Activated T-cell treated with anti-CD3 and anti-CD28 coated beads, Interleukin-2, amount 50 U/mL, for 4 hours (primary cell): ENCODE data around the gene TSSC4. TPM values are rescaled to one million over a fixed set of nuclear protein-coding genes. Genes with fewer than 3 reads are reported as not detected.

Source experiments
- ATAC-seq, 2 donors: fragments of 200-7000 bp; cut with Tn5 transposase; one replicate each; pipeline ENCODE4 v1.10.0; 2021
- DNase-seq: peaks from one replicate; pipeline ENCODE4 v3.0.0-alpha.2; 2020
- H3K27me3 Mint-ChIP-seq: one replicate; pipeline ENCODE4 v1.8.0; 2021; ENCODE audit warnings: low read depth, mixed read lengths
- H3K36me3 Mint-ChIP-seq: one replicate; pipeline ENCODE4 v1.8.0; 2022; ENCODE audit warnings: mixed read lengths; ENCODE audit not compliant: insufficient read depth
- H3K4me1 Mint-ChIP-seq: one replicate; pipeline ENCODE4 v1.8.0; 2021; ENCODE audit warnings: low read depth, mixed read lengths
- H3K4me3 Mint-ChIP-seq: one replicate; pipeline ENCODE4 v1.8.0; 2021; ENCODE audit warnings: mild to moderate bottlenecking, moderate library complexity, mixed read lengths
- H3K9me3 Mint-ChIP-seq: one replicate; pipeline ENCODE4 v1.8.0; 2021; ENCODE audit warnings: mixed read lengths
- total RNA-seq, 3 donors: library from RNA; stranded (reverse); gene quantifications; one replicate each; pipeline ENCODE4 v1.2.1, GENCODE V29; 2021

TSSC4 gene
- total RNA-seq, 3 donors from 2014 or later = 119 to 127 (median 122) TPM

DNA sequence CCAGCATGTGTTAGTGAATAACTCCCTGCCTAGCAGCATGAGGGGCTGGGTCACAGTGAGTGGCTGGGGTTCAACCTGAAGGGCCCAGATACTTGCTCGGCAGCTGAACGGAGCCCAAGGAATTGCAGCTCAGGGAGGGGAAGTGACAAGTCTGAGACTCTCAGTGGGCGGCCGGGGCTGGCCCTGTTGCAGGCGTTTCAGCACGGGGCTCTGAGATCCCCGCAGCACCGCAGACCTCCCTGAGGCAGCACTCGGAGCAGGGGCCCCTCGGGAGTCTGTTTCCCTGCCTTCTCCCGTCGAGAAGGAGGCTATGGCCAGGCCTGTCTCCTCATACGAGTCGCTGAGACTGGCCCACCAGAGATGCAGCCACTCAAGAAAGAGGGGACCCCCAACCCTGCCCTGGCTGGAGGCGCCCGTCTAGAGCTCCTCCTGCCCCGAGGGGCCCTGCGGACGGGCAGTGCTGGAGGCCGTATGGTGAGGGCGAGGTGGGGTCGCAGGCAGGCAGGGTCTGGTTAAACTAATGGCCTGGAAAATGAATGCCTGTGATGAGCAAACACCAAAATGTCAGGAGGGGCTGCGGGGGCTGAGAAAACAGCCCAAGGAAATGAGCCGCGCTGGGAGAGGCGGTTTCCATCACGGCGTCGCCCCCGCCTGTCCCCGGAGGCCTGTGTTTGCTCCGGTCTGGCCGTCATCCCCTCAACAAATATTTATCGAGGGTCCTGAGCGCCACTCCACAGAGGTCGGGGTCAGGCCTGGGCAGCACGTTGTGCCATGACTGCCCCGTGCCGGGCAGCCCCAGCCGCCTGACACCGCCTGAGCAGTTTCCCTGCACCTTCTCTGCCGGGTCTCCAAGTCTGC lies 9.3 kb downstream of the TSSC4 start:
- Mint-ChIP-seq H3K36me3 (no peaks in the 10 kb centered on the region), H3K27me3 (no peaks in the 10 kb centered on the region), H3K4me3 (no peak overlapping the region), H3K9me3 (no peaks in the 10 kb centered on the region), H3K4me1 (no peaks in the 10 kb centered on the region)
- ATAC-seq (no peak), DNase-seq (no peak)

DNA sequence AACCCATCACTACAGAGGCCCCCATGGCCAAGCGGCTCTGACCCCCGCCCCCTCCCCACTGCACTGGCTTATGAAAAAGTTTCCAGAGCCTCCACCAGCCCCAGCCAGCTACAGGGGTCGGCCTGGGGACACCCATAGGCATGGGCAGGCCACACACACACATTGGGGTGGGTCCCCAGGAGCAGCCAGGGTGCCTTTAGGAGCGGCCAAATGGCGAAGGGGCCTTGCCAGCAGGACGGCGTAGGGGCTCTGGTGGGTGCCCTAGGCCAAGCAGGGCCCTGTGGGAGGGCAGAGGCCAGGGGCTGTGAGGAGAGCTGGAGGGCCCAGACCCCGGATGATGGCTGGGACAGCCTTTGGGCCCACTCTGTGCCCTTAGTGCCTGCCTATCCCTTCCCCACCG lies 10.1 kb downstream of the TSSC4 start:
- no peak for ATAC-seq
- Mint-ChIP-seq H3K36me3 (no peaks in the 10 kb centered on the region), H3K4me3 (no peak overlapping the region), H3K27me3 (no peaks in the 10 kb centered on the region), H3K4me1 (no peaks in the 10 kb centered on the region), H3K9me3 (no peaks in the 10 kb centered on the region)
- no peak for DNase-seq

DNA sequence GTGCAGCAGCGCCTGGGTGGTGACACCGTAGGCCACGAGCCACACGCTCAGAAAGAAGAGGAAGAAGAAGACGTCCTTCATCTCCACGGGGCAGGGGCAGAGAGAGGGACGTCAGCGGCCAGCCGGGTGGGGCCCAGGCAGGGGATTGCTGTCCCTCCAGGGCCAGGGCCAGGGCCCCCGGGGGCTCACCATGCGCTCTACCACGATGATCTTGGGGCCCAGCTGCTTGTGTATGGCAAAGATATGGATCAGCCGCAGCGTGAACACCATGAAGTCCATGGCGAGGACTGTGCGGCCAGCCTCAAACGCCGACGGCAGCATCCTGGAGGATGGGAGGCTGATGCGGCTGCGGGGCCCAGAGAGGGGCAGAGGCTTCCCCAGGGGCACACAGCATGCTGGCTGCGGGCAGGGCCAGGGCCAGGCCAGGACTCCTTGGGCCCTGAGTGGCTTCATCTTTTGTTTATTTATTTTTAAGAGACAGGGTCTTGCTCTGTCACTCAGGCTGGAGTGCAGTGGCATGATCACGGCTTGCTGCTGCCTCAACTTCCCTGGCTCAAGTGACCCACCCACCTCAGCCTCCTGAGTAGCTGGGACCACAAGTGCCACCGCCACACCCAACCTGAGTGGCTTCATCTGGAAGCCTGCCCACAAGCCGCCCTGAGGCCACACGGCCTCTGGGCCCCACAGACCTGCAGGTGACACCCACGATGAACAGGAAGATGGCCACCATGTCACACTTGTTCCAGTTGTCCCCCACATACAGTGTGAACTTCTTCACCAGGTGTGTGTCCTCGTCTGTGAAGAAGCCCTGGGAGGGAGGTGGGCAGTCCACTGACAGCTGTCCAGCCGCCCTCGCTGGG lies 11.1 kb downstream of the TSSC4 start:
- Mint-ChIP-seq H3K27me3 (no peaks in the 10 kb centered on the region), H3K4me3 (no peak overlapping the region), H3K36me3 (no peaks in the 10 kb centered on the region), H3K4me1 (no peaks in the 10 kb centered on the region), H3K9me3 (no peaks in the 10 kb centered on the region)
- ATAC-seq = no peak
- no peak for DNase-seq

DNA sequence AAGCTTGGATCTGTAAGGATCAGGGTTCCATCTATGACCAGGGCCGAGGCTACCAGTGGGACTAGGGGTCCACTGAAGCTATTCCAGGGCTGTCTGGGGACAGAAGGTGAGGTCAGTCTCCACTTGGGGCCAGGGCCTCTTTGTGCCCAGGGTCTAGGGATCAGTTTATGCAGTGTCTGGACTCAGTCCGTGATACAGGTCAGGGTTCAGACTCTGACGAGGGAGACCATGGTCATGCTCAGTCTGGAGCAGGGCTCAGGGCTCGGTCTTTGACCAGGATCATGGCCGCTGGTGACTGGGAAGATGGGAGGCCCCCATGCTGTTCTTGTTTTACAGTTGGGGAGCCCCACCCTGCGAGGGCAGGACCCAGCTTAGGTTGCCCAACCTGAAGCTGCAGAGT lies 11.8 kb downstream of the TSSC4 start:
- H3K4me3 Mint-ChIP-seq = no peak overlapping the region
- H3K27me3 Mint-ChIP-seq = no peaks in the 10 kb centered on the region
- DNase-seq (no peak), ATAC-seq (no peak)
- no peaks in the 10 kb centered on the region for H3K9me3 Mint-ChIP-seq
- H3K4me1 Mint-ChIP-seq = no peaks in the 10 kb centered on the region
- H3K36me3 Mint-ChIP-seq = no peaks in the 10 kb centered on the region

DNA sequence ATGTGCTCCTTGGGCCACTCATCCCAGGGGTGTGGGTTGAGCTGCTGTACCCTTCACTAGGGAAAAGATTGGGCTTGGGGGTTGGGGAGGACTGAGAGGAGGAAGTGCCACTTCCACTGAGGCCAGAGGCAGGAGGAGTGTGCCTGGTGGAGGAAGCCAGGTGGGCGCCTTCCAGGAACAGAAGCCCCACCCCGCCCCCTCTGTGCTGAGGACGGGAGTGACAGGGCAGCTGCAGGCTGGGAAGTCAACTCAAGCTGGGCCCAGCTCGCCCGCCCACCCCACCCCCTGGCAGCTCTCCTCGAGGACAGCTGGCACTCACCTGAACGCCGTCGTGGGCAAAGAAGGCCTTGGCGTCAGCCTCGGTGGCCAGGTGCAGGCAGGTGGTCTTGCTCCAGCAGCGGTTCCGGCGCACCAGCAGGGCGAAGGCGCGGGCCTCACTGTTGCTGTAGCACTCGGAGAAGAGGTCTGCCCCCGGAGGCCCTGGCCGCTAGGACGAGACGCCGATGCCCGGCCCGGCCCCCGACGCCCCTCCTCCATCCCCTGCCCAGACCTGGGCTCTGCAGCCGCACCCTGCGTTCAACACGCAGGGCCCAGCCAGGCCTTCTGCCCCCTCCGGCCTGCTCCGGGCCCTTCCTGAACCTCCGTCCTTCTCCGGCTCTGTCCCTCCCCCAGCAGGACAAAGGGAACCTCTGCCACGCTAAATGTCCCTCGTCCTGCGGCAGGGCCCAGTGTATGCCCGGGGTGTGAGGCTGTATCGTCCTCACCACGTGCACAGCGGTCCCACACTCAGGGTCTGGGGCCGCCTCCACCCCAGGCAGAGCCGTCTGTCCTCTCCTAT lies 13.4 kb downstream of the TSSC4 start:
- H3K9me3 Mint-ChIP-seq = no peaks in the 10 kb centered on the region
- H3K4me1 Mint-ChIP-seq = no peaks in the 10 kb centered on the region
- H3K4me3 Mint-ChIP-seq = no peak overlapping the region
- H3K36me3 Mint-ChIP-seq = no peaks in the 10 kb centered on the region
- H3K27me3 Mint-ChIP-seq = no peaks in the 10 kb centered on the region
- ATAC-seq (no peak), DNase-seq (no peak)

DNA sequence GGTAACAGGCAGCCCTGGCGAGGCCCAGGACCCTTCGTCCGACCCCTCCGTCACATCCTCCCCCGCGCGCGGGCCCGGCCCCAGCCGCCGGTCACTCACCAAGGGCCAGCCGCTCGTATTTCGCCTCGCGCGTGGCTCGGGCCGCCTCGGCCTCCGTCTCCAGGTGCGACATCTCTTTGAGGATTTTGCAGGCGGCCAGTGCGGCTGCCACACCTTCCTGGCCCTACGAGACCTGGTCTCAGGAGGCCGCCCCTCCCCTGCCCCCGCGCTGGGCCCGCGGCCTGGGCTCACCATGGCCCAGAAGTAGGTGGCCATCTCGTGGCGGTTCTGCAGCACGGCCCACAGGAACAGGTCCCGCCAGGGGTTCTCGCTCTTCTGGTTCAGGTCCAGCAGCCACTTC lies 14.1 kb downstream of the TSSC4 start:
- no peak for ATAC-seq
- no peak for DNase-seq
- no peaks in the 10 kb centered on the region for H3K36me3 Mint-ChIP-seq
- H3K4me1 Mint-ChIP-seq = peaks cover under 1% of the 10 kb centered on the region
- H3K4me3 Mint-ChIP-seq = no peak overlapping the region
- no peaks in the 10 kb centered on the region for H3K27me3 Mint-ChIP-seq
- H3K9me3 Mint-ChIP-seq = no peaks in the 10 kb centered on the region

DNA sequence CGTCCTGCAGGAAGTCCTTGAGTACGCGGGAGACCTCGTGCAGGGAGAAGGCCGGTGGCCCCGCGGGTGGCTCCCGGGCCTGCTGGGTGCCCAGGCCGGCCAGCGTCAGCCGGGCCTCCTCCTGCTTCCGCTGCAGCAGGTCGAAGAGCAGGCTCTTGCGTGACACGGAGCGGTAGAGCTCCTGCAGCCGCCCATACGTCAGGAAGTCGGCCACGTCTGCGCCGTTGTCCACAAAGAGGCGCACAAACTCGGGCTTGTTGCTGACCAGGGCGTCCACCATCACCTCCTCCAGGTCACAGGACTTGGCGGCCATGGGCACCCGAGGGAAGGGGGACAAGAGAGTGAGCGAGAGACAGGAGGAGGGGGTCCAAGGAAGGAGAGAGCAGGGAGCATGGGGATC lies 14.6 kb downstream of the TSSC4 start:
- no peaks in the 10 kb centered on the region for H3K36me3 Mint-ChIP-seq
- H3K27me3 Mint-ChIP-seq = no peaks in the 10 kb centered on the region
- no peak for ATAC-seq

DNA sequence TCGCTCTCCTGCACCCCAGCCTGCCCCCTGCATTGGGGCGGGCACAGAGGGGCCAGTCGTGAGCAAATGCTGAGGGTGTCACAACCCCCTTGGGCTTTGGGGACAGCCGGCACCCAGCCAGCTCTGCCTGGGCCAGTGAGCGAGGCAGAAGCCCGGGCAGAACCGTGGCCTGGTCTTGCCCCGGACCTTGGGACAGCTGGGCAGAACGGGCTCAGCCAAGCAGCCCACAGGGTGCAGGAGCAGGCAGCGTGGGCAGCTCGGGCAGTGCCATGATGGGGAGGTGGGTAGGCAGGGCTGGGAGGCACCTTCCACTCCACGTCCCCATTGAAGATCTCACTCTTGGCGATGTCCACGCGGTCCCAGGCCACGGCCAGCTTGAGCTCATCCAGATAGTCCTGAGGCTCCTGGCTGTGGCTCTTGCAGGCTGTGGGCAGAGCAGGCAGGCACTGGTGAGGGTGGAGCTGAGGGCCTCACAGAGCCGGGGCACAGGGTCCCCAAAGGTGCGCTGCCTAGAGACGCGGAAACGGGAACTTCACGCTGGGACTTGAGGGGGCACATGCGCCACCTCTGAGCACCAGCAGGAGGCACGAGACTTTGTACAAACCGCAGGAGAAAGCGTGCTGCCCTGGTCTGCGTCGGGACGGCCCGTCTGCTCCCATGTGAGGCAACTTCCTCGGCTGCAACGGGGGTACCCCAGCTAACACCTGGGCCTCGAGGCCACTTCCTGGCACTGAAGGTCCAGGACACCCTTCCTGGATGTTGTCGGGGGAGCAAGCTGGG lies 15.2 kb downstream of the TSSC4 start:
- ATAC-seq (no peak), DNase-seq (no peak)
- Mint-ChIP-seq H3K36me3 (no peaks in the 10 kb centered on the region), H3K27me3 (no peaks in the 10 kb centered on the region), H3K4me3 (no peak overlapping the region), H3K4me1 (peaks cover 2% of the 10 kb centered on the region), H3K9me3 (no peaks in the 10 kb centered on the region)

More for the DNA sequence above, 14.6 kb downstream of the TSSC4 start:
- Mint-ChIP-seq H3K4me1 (peaks cover 2% of the 10 kb centered on the region), H3K9me3 (no peaks in the 10 kb centered on the region), H3K4me3 (no peak overlapping the region)
- no peak for DNase-seq

DNA sequence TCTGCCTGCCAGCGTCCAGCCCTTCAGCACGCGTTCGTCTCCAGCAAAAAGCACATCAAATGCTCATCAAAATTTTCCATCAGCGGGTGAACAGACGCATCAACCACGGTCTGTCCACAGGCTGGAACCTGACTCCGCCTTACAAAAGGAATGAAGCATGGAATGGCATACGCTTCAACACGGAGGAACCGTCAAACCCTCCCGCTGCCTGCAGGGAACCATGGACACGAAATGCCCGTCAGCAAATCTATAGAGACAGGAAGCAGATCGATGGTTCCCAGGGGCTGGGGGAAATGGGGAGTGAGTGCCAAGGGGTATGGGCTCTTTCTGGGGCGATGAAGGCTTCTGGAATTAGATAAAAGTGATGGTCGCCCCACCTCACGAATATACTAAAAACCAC lies 16.2 kb downstream of the TSSC4 start:
- no peaks in the 10 kb centered on the region for H3K27me3 Mint-ChIP-seq
- H3K36me3 Mint-ChIP-seq = no peaks in the 10 kb centered on the region
- DNase-seq (no peak), ATAC-seq (no peak)
- peaks cover 2% of the 10 kb centered on the region for H3K4me1 Mint-ChIP-seq
- H3K4me3 Mint-ChIP-seq = no peak overlapping the region
- no peaks in the 10 kb centered on the region for H3K9me3 Mint-ChIP-seq

DNA sequence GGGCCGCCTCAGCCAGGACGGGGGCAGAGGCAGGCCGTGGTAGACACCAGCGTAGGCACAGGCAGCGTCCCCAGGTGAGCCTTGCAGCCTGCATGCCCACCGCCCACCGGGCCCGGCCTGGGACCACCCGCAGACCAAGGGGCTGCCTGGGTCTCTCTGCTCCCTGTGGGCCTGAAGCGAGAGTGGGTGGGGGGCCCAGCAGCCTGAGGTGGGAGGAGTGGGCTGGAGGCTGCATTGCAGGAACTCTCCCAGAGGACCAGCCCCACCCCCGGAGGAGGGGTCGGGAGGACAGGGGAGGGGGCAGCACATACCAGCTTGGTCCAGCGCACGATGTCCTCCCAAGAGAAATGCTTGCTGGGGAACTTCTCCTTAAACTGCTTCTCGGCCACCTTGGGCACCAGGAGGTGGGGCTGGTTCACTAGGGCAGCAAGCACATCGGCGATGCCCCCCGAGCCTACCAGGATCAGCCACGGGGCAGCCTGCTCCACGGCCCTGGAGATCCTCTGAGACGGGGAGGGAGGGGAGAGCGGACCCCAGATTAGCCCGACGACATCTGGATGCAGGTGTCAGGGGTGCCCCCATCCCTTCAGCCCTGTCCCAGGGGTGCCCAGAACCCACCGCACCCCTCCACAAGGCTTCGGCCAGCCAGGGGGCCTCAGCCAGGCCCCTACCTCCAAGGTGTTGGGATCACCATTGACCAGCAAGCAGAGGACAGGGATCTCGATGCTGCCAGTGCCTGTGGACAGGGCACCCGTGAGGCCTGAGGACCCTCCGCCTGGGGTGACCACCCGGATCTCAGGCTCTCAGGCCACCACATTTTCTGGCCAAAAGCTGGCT lies 17.5 kb downstream of the TSSC4 start:
- H3K4me3 Mint-ChIP-seq = no peak overlapping the region
- H3K4me1 Mint-ChIP-seq = peaks cover 2% of the 10 kb centered on the region
- DNase-seq (no peak), ATAC-seq (no peak)
- no peaks in the 10 kb centered on the region for H3K9me3 Mint-ChIP-seq
- no peaks in the 10 kb centered on the region for H3K36me3 Mint-ChIP-seq
- no peaks in the 10 kb centered on the region for H3K27me3 Mint-ChIP-seq

DNA sequence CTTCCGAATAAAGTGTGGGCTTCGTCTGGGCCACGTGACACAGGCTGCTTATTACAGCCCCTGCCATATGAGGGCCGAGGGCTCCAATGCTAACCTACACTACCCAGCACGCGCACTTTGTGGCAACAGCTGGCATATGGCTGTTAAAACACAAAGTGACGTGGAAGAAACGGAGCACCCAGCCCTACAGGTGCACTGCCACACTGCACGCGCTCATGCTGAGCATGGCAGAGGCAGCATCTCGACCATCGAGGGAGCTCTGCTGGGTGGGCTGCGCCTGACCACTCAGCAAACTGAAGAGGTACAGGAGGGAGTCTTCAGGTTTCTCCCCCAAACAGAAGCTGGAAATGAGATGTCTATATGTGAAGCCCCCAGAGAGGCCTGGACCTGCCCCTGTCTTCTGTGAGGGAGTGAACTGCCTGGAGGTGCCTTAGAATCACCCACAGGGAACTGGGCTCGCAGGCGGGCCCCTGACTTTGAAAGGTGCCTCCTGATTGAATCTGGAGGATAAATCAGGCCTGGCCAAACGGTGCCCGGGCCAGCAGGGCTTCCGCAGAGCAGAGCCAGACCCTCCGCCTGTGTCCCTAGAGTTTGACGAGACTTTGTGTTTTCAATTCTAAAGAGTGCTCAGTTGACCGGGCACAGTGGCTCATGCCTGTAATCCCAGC lies 18.3 kb downstream of the TSSC4 start:
- no peak overlapping the region for H3K4me3 Mint-ChIP-seq

DNA sequence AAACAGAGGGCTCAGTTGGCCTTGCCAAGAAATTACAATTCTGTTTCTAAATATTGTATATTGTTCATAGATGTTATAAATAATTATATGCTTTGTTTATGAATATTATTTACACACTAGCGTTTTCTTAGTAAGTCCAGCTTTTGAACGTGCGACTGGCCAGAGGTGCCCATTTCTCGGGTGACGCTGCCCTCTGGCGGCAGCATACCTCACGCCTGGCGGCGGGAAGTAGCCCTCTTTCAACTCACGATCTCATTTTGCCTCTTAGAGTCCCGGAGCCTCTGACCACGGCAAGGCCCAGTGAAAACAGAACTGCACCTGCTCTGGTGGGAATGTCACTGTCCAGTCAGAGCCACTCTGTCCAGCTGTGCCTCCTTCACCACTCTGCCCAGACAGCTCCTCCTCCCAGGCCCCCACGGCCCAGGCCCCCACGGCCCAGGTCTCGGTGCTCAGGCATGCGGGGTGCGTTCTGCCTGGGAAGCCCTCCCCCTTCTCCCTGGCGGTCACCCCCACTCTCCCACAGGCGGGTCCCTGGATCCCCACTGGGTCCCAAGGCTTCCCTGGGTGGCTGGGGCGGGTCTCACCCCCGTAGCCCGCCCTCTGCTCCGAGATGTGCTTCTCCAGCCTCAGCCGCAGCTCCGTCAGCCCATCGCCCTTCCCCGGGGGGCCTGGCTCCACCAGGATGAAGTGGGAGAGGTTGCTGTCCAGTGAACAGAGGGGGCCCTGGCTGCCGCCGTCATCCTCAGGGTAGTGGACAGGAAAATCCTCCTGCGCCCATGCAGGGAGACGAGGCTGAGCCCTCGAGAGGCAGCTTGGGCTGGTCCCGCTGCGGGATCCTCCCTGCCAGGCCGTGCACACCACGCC lies 19.3 kb downstream of the TSSC4 start:
- no peaks in the 10 kb centered on the region for H3K36me3 Mint-ChIP-seq
- ATAC-seq (peak in 1 of 2 donors; percentile 9), DNase-seq (peak; percentile 49)
- no peaks in the 10 kb centered on the region for H3K9me3 Mint-ChIP-seq
- H3K4me1 Mint-ChIP-seq = peaks cover 2% of the 10 kb centered on the region
- H3K27me3 Mint-ChIP-seq = no peaks in the 10 kb centered on the region
- no peak overlapping the region for H3K4me3 Mint-ChIP-seq

More for the DNA sequence above, 18.3 kb downstream of the TSSC4 start:
- H3K27me3 Mint-ChIP-seq = no peaks in the 10 kb centered on the region
- no peaks in the 10 kb centered on the region for H3K36me3 Mint-ChIP-seq
- DNase-seq (no peak), ATAC-seq (no peak)
- no peaks in the 10 kb centered on the region for H3K9me3 Mint-ChIP-seq
- H3K4me1 Mint-ChIP-seq = peaks cover 2% of the 10 kb centered on the region
